Epithelial cell of proximal tubule (primary cell): ENCODE results near the gene CDKN2C. TPM values are rescaled to one million over a fixed set of nuclear protein-coding genes. Genes with fewer than 3 reads are reported as not detected.

ENCODE experiments used
- DNase-seq: peaks from one replicate; pipeline ENCODE4 v3.0.0-alpha.2; 2011; ENCODE audit warnings: low read depth
- H3K4me3 ChIP-seq: 2 replicates; pipeline ENCODE4 v1.5.1; 2011; ENCODE audit warnings: low read depth, mild to moderate bottlenecking, low read length
- CTCF ChIP-seq: conservative IDR thresholded peaks from 2 replicates; pipeline ENCODE4 v1.5.1; 2012; ENCODE audit warnings: low read depth, mild to moderate bottlenecking, low read length
- total RNA-seq: library from RNA; depleted of rRNA; stranded (reverse); fragments of >200 nt; gene quantifications from 2 replicates; pipeline ENCODE4 v1.2.3, GENCODE V29; 2015

CDKN2C gene
- total RNA-seq, 1 donor from 2014 or later = 2.8 TPM

GRCh38 chr1:50971748-50972305 is 1.8 kb downstream of the CDKN2C start:
- TF ChIP-seq CTCF = no peak
- H3K4me3 ChIP-seq = peak overlapping the region; percentile 85
- DNase-seq = no peak

- peak overlapping the region; percentile 8 for H3K4me3 ChIP-seq
- no peak for DNase-seq
- TF ChIP-seq CTCF = no peak
Observed at GRCh38 chr1:50972766-50973165, 2.7 kb downstream of the CDKN2C start.

- no peak for TF ChIP-seq CTCF
- no peak for DNase-seq
- H3K4me3 ChIP-seq = no peak overlapping the region
Observed at GRCh38 chr1:50973255-50973654, 3.2 kb downstream of the CDKN2C start.

GRCh38 chr1:50973875-50974617 is 4.0 kb downstream of the CDKN2C start:
- TF ChIP-seq CTCF = no peak
- no peak overlapping the region for H3K4me3 ChIP-seq
- DNase-seq = no peak

GRCh38 chr1:50974618-50974935 is 4.5 kb downstream of the CDKN2C start:
- no peak for DNase-seq
- no peak overlapping the region for H3K4me3 ChIP-seq
- TF ChIP-seq CTCF = no peak

- TF ChIP-seq CTCF = no peak
- DNase-seq = no peak
- no peak overlapping the region for H3K4me3 ChIP-seq
Observed at GRCh38 chr1:50975436-50975835, 5.4 kb downstream of the CDKN2C start.

- peak overlapping the region; percentile 72 for H3K4me3 ChIP-seq
- no peak for DNase-seq
- TF ChIP-seq CTCF = no peak
Observed at GRCh38 chr1:50976111-50976889, 6.3 kb downstream of the CDKN2C start.
